Measurements from ENCODE around the gene RABGAP1L. TPM values are rescaled to one million over a fixed set of nuclear protein-coding genes. Genes with fewer than 3 reads are reported as not detected.

The RABGAP1L gene
- total and polyA plus RNA-seq, 2 donors (not counting 3 experiments of a cell fraction or from before 2014, with no cell fraction given): 6.4 to 22.2 TPM

GRCh38 chr1:174225499-174226204 lies 66.3 kb downstream of the RABGAP1L start:
- FAIRE-seq (no peak), DNase-seq (ENCODE audit: low read depth, low spot score) (no peak)
- CTCF ChIA-PET: no interaction called here
- no TSS peak for BruUV-seq (replicated peaks)
- Histone ChIP-seq H2AFZ (ENCODE audit: low read depth, low read length) (no peak overlapping the region), H4K20me1 (replicated peaks; ENCODE audit: control insufficient read depth, extremely low read depth, insufficient read depth, low read length) (no peaks in the 10 kb centered on the region), H3K36me3 (ENCODE audit: control insufficient read depth in 2 of 2, extremely low read depth in 1 of 2, insufficient read depth in 2 of 2, low read length in 2 of 2) (no peaks in the 10 kb centered on the region), H3K4me2 (ENCODE audit: insufficient read depth, low read length) (no peak overlapping the region), H3K27ac (ENCODE audit: insufficient read depth, low read depth, low read length) (no peak overlapping the region), H3K9me3 (replicated peaks; ENCODE audit: control insufficient read depth, insufficient read depth, low read length) (no peaks in the 10 kb centered on the region), H3K79me2 (ENCODE audit: control insufficient read depth, insufficient read depth, low read length) (no peaks in the 10 kb centered on the region), H3K9ac (replicated peaks; ENCODE audit: extremely low read depth, insufficient read depth, low read length) (no peak overlapping the region), H3K27me3 (ENCODE audit: control insufficient read depth in 2 of 2, insufficient read depth in 2 of 2, low read length in 2 of 2) (no peaks in the 10 kb centered on the region), H3K9me1 (replicated peaks; ENCODE audit: control insufficient read depth, extremely low read depth, insufficient read depth, low read length) (no peaks in the 10 kb centered on the region), H3K4me3 (replicated peaks in 1 of 3; ENCODE audit: insufficient read depth in 1 of 3, low read depth in 1 of 3, low read length in 3 of 3) (no peak overlapping the region), H3K4me1 (ENCODE audit: control insufficient read depth, extremely low read depth, insufficient read depth, low read length) (no peaks in the 10 kb centered on the region)
- dilution Hi-C loops (cut with MboI; ENCODE audit: extremely low pct_ligation_motif_present, low sequenced_read_pairs): no loop called here
- POLR2A ChIA-PET: no interaction called here
- no peak for TF ChIP-seq CTCF (IDR thresholded peaks at IDR 0.05; ENCODE audit: extremely low read depth in 1 of 2, insufficient read depth in 1 of 2, low read depth in 1 of 2, low read length in 2 of 2)
- no peak for TF ChIP-seq GATA2 (IDR thresholded peaks at IDR 0.05; ENCODE audit: insufficient read depth, insufficient read length, low read depth, low read length)
- no peak for TF ChIP-seq EZH2 (IDR thresholded peaks at IDR 0.05; ENCODE audit: borderline replicate concordance, low read depth, low read length, severe bottlenecking)
- no peak for TF ChIP-seq JUN (IDR thresholded peaks at IDR 0.05; ENCODE audit: borderline replicate concordance, insufficient read depth, insufficient read length, low read depth)
- no peak for TF ChIP-seq FOS (IDR thresholded peaks at IDR 0.05; ENCODE audit: borderline replicate concordance, insufficient read depth, low read length)
- no peak for TF ChIP-seq MAX (IDR thresholded peaks at IDR 0.05; ENCODE audit: insufficient read depth, insufficient read length)
- no peak for TF ChIP-seq POLR2A (IDR thresholded peaks at IDR 0.05; ENCODE audit: low read depth, low read length)
- no peak for TF ChIP-seq POLR2AphosphoS5 (IDR thresholded peaks at IDR 0.05; ENCODE audit: insufficient read depth, low read depth, low read length)
- TF ChIP-seq MYC (IDR thresholded peaks at IDR 0.05; ENCODE audit: low read depth, low read length): no peak
- intact Hi-C loops (cut with micrococcal nuclease): no loop called here

Data from endothelial cell of umbilical vein (primary cell).